H1 (cell line): ENCODE data around the gene TRABD2A. TPM values are rescaled to one million over a fixed set of nuclear protein-coding genes. Genes with fewer than 3 reads are reported as not detected.

ENCODE experiments used
- CHD7 ChIP-seq: fragments of 300-600 bp; sonication (generic); IDR thresholded peaks from 2 replicates; pipeline ENCODE4 v1.7.1; 2012; ENCODE audit warnings: low read length, moderate library complexity, mild to moderate bottlenecking, inconsistent platforms; ENCODE audit not compliant: insufficient replicate concordance
- EGR1 ChIP-seq: IDR thresholded peaks from 2 replicates; pipeline ENCODE4 v1.6.1; 2011; ENCODE audit warnings: low read depth, low read length, borderline replicate concordance
- TEAD4 ChIP-seq: IDR thresholded peaks from 2 replicates; pipeline ENCODE4 v1.6.1; 2012; ENCODE audit warnings: low read depth, low read length, inconsistent platforms, mixed read lengths
- polyA plus RNA-seq, 7 experiments: library from polyadenylated mRNA; depleted of rRNA in 3 of 7; stranded (reverse) in 5 of 7; unstranded in 2 of 7; fragments of >200 nt in 5 of 7; fragments of 200-250 nt in 2 of 7; gene quantifications; 1 replicate in 5 of 7; 2 replicates in 1 of 7; 4 replicates in 1 of 7; pipeline versions ENCODE4 v1.2.1 to v1.2.3, GENCODE V29; 2011 to 2013; ENCODE audit warnings: missing spikeins in 2 of 7, mixed read lengths in 2 of 7
- total RNA-seq: library from RNA; stranded (reverse); fragmentation: NEBNext Ultra II Directional; extraction: Animal tissue kit (Norgen Biotek cat#: 25700); gene quantifications from 2 replicates; pipeline ENCODE4 v1.2.1, GENCODE V29; 2021

Gene TRABD2A
- total and polyA plus RNA-seq, 2 of the 8 experiments (the other 6 are each of a cell fraction or from before 2014, with no cell fraction given): 17.3 to 18.6 TPM

GRCh38 chr2:84891355-84892010 lies 10.6 kb upstream of the TRABD2A start (continued):
- TF ChIP-seq CHD7 (no peak), TEAD4 (no peak), EGR1 (no peak)
